Kidney (tissue), 14 donors: ENCODE results near the gene BST1. TPM values are rescaled to one million over a fixed set of nuclear protein-coding genes. Genes with fewer than 3 reads are reported as not detected.

Experiments
- DNase-seq, 5 donors: peaks; one replicate each; pipeline ENCODE4 v3.0.0-alpha.2; 2013 to 2020
- FAIRE-seq: peaks from 2 replicates; lab custom pipeline; 2012; peaks lifted over from hg19 to GRCh38; lab: Jason Lieb, UNC
- H3K27ac ChIP-seq, 2 donors: one replicate each; pipeline ENCODE4 v1.7.0; 2013; ENCODE audit warnings: low read depth in 2 of 2, low read length in 2 of 2, inconsistent platforms in 1 of 2
- H3K27me3 ChIP-seq: one replicate; pipeline ENCODE4 v1.7.1; 2013; ENCODE audit warnings: low read length, inconsistent platforms; ENCODE audit not compliant: control insufficient read depth, insufficient read depth
- H3K36me3 ChIP-seq, 3 donors: one replicate each; pipeline versions ENCODE4 v1.7.0 to v1.7.1; 2013; ENCODE audit warnings: low read length in 3 of 3, control low read depth in 1 of 3, inconsistent platforms in 1 of 3; ENCODE audit not compliant: insufficient read depth in 3 of 3, control insufficient read depth in 2 of 3
- H3K4me1 ChIP-seq, 3 donors: one replicate each; pipeline versions ENCODE4 v1.7.0 to v1.7.1; 2013; ENCODE audit warnings: low read length in 3 of 3, inconsistent platforms in 1 of 3, low read depth in 1 of 3; ENCODE audit not compliant: control insufficient read depth in 2 of 3, insufficient read depth in 2 of 3
- H3K4me3 ChIP-seq, 3 donors: one replicate each; pipeline versions ENCODE4 v1.7.0 to v1.8.1; 2013; ENCODE audit warnings: low read length in 3 of 3, control low read depth in 1 of 3, inconsistent platforms in 1 of 3
- H3K9ac ChIP-seq, 3 donors: one replicate each; pipeline versions ENCODE4 v1.7.0 to v1.7.1; 2013; ENCODE audit warnings: low read length in 3 of 3, control low read depth in 1 of 3, inconsistent platforms in 1 of 3
- H3K9me3 ChIP-seq, 3 donors: one replicate each; pipeline versions ENCODE4 v1.7.0 to v1.7.1; 2013; ENCODE audit warnings: low read length in 3 of 3, control low read depth in 1 of 3, inconsistent platforms in 1 of 3; ENCODE audit not compliant: control insufficient read depth in 2 of 3, insufficient read depth in 1 of 3
- CTCF ChIP-seq: IDR thresholded peaks from 3 replicates; pipeline ENCODE4 v1.5.1; 2012; ENCODE audit warnings: mild to moderate bottlenecking, moderate library complexity, borderline replicate concordance; ENCODE audit not compliant: insufficient read depth; ENCODE audit errors: extremely low read depth
- intact Hi-C: fragments of 100-400 bp; cut with DNase I; formaldehyde crosslinking; loops from one replicate; pipeline ENCODE4 v1.11.1; 2022
- polyA plus RNA-seq: library from polyadenylated mRNA; stranded (reverse); fragments of 350-450 nt; fragmentation: Illumina TruSeq; extraction: RNeasy Lipid Tissue Mini Kit (QIAGEN cat#74804); gene quantifications from one replicate; pipeline ENCODE4 v1.2.3, GENCODE V29; 2014; ENCODE audit warnings: low read depth, low replicate concordance; ENCODE audit not compliant: insufficient read depth
- total RNA-seq: library from RNA; stranded (reverse); fragmentation: NEBNext Ultra II Directional; extraction: Animal tissue kit (Norgen Biotek cat#: 25700); gene quantifications from one replicate; pipeline ENCODE4 v1.2.1, GENCODE V29; 2021
- donor health status: control.
- donor health status: control.
- donor health status: control.
- donor health status: control.
- donor health status: control.
- donor health status: DM: yes; HTN: yes; CAD: no.
- donor health status: Normal renal cell carcinoma (clear cell type).

Gene BST1
- total and polyA plus RNA-seq, 2 donors from 2014 or later, result 5.3 to 19.0 TPM

DNA sequence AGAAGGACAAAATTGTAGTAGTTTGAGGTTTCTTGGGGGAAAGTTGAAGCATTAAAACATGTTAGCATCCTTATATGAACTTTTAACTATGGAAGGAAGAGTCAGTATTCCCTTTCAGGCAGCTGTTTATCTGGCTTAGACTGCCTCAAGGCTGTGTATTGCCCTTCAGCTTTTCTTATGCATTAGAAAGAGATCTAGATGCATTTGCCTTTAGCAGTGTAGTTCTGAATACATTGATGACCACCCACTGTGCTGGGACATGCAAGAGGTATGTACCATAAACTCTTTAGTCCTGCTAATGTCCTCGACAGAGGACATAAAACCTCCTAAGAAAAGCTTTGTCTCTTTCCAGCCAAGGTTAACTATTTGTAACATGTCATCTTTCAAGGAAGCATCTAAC is 18.4 kb upstream of the BST1 start:
- Histone ChIP-seq H3K4me3 (no peak overlapping the region), H3K4me1 (peaks cover 0 to 7% (median 7%) of the 10 kb centered on the region in 3 donors), H3K27me3 (no peaks in the 10 kb centered on the region), H3K9me3 (no peaks in the 10 kb centered on the region), H3K36me3 (peaks cover 0 to 11% (median 3%) of the 10 kb centered on the region in 3 donors), H3K27ac (no peak overlapping the region), H3K9ac (no peak overlapping the region)
- no peak for TF ChIP-seq CTCF
- FAIRE-seq (no peak), DNase-seq (no peak)
- intact Hi-C loops, result no loop called here

GRCh38 chr4:15688051-15688450 is 14.8 kb upstream of the BST1 start:
- FAIRE-seq, result no peak
- H3K27me3 ChIP-seq, result no peaks in the 10 kb centered on the region

GRCh38 chr4:15689540-15689939 is 13.3 kb upstream of the BST1 start:
- H3K9ac ChIP-seq, result no peak overlapping the region
- H3K27ac ChIP-seq, result no peak overlapping the region
- H3K9me3 ChIP-seq, result no peaks in the 10 kb centered on the region
- no peak for TF ChIP-seq CTCF
- DNase-seq, result no peak
- peaks cover 0 to 11% (median 3%) of the 10 kb centered on the region in 3 donors for H3K36me3 ChIP-seq
- H3K4me1 ChIP-seq, result peaks cover 0 to 2% (median 0%) of the 10 kb centered on the region in 3 donors
- no peak for FAIRE-seq
- no peak overlapping the region for H3K4me3 ChIP-seq
- intact Hi-C loops, result no loop called here
- H3K27me3 ChIP-seq, result no peaks in the 10 kb centered on the region

More at GRCh38 chr4:15688051-15688450, 14.8 kb upstream of the BST1 start:
- DNase-seq, result no peak
- Histone ChIP-seq H3K36me3 (peaks cover 0 to 11% (median 3%) of the 10 kb centered on the region in 3 donors), H3K27ac (no peak overlapping the region), H3K9me3 (no peaks in the 10 kb centered on the region), H3K4me3 (no peak overlapping the region), H3K9ac (no peak overlapping the region), H3K4me1 (peaks cover 0 to 7% (median 2%) of the 10 kb centered on the region in 3 donors)
- intact Hi-C loops, result no loop called here
- TF ChIP-seq CTCF, result no peak
